Left renal cortex interstitium (tissue), 4 donors: Measurements from ENCODE around the gene POU2F1. TPM values are rescaled to one million over a fixed set of nuclear protein-coding genes. Genes with fewer than 3 reads are reported as not detected.
"Not testable (repeated sequence)": the region's sequence is repeated elsewhere in the genome, so short reads cannot be mapped to it uniquely, and the experiment has no call there.

Experiments
- DNase-seq, 4 donors: peaks; one replicate each; pipeline ENCODE4 v3.0.0-alpha.2; 2013; ENCODE audit warnings: low read depth in 4 of 4, low spot score in 2 of 4, missing footprints in 1 of 4
- polyA plus RNA-seq, 4 donors: library from polyadenylated mRNA; unstranded; fragments of 120-200 nt; gene quantifications; one replicate each; pipeline ENCODE4 v1.2.1, GENCODE V29; 2013; ENCODE audit not compliant: insufficient read length in 4 of 4

Gene POU2F1
- polyA plus RNA-seq, 4 donors = 11.8 to 18.6 (median 13.9) TPM

DNA sequence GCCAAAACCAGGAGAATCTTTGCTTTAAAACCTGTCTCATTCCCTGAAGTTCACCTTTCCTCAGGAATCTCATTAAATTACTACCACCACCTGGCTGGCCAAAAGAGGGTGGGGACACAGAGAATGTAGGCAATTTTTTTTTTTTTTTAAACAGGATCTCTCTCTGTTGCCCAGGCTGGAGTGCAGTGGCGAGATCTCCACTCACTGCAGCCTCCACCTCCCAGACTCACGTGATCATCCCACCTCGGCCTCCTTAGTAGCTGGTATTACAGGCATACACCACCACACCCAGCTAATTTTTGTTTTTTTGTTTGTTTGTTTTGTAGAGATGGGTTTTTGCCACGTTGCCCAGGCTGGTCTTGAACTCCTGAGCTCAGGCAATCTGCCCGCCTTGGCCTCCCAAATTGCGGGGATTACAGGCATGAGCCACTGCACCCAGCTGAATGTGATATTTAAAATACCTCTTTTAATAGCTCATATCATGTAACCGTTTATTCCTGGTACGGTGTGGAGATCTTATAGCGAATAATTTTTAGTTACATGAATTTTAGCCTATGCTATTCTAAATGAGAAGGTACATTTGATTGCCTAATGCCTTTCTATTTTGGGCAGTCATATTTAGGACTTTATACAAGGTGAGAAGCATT is 84.5 kb downstream of the POU2F1 start:
- no peak for DNase-seq

DNA sequence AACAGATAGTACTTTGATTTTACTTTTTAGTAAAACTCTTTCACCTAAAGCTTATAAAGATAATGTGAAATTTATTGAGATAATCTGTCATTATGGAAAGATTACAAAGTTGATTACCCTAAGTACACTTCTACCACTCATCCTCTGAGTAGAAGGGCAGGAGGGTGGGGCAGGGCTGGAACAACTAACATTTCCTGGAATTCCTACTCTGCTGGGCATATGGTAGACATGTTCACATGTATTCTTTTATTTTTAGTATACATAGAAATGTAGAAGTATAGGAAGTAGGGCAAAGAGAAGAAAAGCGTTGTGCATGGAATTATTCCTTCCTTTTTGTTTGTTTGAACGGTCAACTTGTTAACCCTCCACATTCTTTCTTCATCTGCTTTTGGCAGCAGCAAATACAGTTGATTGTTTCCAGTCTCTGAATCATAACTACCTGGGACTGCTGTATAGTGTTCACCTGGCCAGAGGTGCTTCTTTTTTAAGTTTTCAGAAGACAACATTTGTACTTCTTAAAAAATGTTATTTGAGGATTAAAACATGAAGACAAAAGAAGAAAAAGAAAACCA is 85.1 kb downstream of the POU2F1 start:
- no peak for DNase-seq

DNA sequence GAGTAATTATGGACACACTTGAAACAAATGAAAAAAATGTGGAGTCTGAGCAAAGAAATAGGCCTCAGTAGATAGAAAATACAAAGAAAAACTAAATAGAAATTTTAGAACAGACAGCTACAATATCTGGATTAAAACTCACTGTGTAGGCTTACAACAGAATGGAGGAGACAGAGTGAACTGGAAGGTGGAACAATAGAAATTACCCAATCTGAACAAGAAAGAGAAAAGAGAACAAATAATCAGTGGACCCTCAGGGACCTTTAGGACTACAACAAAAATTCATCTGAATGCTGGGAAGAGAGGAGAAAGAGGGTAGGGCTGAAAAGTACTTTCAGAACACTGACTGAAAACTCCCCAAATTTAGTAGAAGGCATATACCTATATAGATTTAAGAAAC is 90.0 kb downstream of the POU2F1 start:
- no peak for DNase-seq

DNA sequence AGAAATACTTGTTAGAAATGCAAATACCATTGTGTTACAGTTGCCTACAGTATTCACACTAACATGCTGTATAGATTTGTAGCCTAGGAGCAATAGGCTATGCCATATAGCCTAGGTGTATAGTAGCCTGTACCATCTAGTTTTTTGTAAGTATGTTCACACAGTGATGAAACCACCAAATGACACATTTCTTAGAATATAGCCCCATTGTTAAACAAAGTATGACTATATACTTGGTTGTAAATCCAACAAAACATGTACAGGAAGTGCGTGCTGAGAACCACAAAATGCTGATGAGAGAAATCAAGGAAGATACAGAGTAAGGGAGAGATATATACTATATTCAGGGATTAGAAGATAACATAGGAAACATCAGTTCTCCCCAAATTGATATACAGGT is 92.2 kb downstream of the POU2F1 start:
- DNase-seq = no peak

DNA sequence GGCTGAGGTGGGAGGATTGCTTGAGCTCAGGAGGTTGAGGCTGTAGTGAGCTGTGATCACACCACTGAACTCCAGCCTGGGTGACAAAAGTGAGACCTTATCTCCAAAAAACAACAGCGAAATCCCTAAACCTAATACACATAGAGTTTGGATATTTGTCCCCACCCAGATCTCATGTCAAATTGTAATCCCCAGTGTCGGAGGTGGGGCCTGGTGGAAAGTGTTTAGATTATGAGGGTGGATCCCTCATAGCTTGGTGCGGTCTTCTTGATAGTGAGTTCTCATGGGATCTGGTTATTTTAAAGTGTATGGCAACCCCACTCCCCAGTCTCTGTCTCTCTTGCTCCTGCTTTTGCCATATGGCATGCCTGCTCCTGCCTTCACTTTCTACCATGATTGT is 94.0 kb downstream of the POU2F1 start:
- no peak for DNase-seq

- DNase-seq = no peak
These were observed 96.8 kb downstream of the POU2F1 start for GRCh38 chr1:167317463-167317862.

- DNase-seq = not testable (repeated sequence)
These were observed 98.5 kb downstream of the POU2F1 start for GRCh38 chr1:167319206-167319605.

- DNase-seq = no peak
These were observed 101.8 kb downstream of the POU2F1 start for GRCh38 chr1:167322483-167322882.

DNA sequence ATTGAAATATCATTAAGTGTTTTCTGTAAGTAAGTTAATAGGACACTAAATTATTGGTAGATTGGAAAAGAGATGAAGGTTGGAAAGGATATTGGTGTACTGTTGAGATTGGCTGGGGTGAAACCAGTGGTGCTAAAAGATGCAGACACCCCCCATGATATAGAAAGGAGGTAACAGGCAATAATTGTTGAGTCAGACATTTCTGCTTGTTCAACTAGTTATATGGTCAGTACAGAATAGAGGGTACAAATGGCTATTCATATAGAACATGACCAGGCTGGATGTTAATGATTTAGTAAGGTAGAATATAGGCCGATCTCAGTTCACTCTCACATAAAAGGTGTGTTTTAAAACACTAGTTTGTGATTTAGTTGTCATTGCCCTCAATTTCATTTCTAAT is 104.5 kb downstream of the POU2F1 start:
- DNase-seq = no peak

GRCh38 chr1:167328306-167328815 is 107.7 kb downstream of the POU2F1 start:
- DNase-seq = no peak

- peak in 1 of 4 donors; percentile 12 for DNase-seq
These were observed 108.3 kb downstream of the POU2F1 start for GRCh38 chr1:167328816-167329483.

- no peak for DNase-seq
These were observed 110.1 kb downstream of the POU2F1 start for GRCh38 chr1:167330601-167331293.

DNA sequence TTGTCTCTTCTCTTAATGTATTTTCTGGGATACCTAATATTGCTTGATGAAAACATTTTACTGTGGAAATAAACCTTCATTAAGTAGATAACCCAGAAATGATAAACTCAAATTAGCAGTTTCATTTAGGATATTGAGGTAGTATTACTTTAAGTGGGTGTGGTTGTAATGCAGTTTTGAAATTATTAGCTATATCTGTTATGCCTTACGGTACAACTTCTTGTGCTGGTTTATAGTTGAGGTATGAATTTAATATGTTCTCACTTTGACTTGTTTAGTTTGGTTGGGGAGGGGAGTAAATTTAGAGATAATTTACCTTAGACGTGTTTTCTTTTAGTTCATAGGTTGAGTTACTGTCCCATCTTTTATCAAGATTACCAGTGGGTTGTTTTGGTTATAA is 111.0 kb downstream of the POU2F1 start:
- no peak for DNase-seq

DNA sequence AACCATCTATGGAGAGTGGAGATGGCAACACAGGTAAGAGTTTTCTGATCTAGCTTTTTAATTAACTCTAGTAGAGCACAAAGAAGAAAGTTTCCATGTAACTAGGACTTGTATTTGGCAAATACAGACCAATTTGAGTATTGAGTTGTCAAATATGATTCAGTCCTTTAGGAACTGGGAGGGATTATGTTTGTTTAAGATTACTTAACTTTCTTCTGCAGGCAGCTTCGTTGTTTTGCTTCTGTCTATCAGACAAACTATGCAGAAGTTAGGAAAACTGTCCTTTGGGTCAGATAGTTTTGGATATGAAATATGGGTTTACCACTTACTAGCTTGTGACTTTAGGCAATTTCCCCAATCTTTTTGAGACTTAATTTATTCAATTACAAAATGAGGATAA is 111.8 kb downstream of the POU2F1 start:
- DNase-seq = no peak

- DNase-seq = no peak
These were observed 112.4 kb downstream of the POU2F1 start for GRCh38 chr1:167333124-167333523.

DNA sequence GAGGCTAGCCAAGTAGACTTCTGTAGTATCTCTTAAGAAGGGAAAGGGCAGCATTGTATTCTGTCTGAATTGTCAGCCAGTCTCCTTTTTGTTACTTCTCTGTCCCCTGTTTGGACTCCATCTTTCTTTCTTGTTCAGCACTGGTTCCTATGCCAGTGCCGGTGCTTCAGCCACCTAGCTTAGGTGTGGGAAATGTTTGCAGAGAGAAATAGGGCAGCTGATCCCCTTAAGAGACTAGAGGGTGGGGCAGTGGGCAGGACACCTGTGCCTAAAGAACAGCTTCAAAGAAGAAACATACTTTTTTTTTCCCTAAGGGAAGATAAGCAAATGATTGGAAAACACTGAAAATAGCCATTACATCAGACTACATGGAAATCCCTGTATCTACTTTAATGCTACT is 113.0 kb downstream of the POU2F1 start:
- DNase-seq = no peak

DNA sequence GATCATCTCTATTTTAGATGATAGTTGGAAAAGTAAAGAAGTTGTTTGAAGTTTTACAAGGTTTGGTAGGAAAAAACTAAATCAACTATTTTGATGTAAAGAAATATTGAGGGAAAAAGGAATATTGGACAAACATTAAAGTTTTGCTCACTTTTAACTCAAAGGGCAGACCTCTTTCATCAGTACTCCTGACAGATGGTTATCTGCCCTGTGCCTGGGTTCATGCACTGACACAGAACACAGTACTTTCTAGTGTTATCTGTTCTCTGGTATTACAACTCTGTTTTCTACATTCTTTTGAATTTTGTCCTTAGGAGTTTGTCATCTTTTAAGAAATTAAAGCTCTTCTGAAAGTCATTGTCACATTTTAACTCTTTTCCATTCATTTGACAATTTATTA is 118.7 kb downstream of the POU2F1 start:
- no peak for DNase-seq

GRCh38 chr1:167342846-167343245 is 122.2 kb downstream of the POU2F1 start:
- DNase-seq = no peak

GRCh38 chr1:167344112-167344511 is 123.4 kb downstream of the POU2F1 start:
- no peak for DNase-seq

GRCh38 chr1:167344615-167345385 is 124.1 kb downstream of the POU2F1 start:
- DNase-seq = no peak

- DNase-seq = no peak
These were observed 124.7 kb downstream of the POU2F1 start for GRCh38 chr1:167345386-167345733.
